GM15510 (cell line): ENCODE results near the gene ADAMTS13.
A peak's percentile ranks its signal among the peaks of the same experiment; 100 is the strongest.

Source experiments
- POLR2A ChIP-seq: IDR thresholded peaks from 3 replicates; pipeline ENCODE4 v1.6.1; 2011; ENCODE audit warnings: borderline replicate concordance; ENCODE audit not compliant: insufficient read length; ENCODE audit errors: extremely low read depth

ADAMTS13 gene

GRCh38 chr9:133421615-133422542 is at the start of gene ADAMTS13:
ADAMTS13 (plus strand) TSS chr9:133422367; CDS start chr9:133422444, 77 bp downstream.
- TF ChIP-seq POLR2A = no peak

- no peak for TF ChIP-seq POLR2A
Measured at GRCh38 chr9:133374612-133375115, 47.5 kb upstream of the ADAMTS13 start.

- TF ChIP-seq POLR2A = no peak
Measured at GRCh38 chr9:133375116-133375723, 46.9 kb upstream of the ADAMTS13 start.

- peak; percentile 92 for TF ChIP-seq POLR2A
Measured at GRCh38 chr9:133375724-133376654, 46.2 kb upstream of the ADAMTS13 start, which contains the start of the genes STKLD1 and SURF4. STKLD1 (plus strand) TSS chr9:133376366; CDS start chr9:133376474, 108 bp downstream. SURF4 (minus strand) TSS chr9:133376060; CDS start chr9:133375969, 91 bp downstream.

GRCh38 chr9:133377721-133378216 is 44.4 kb upstream of the ADAMTS13 start:
- no peak for TF ChIP-seq POLR2A

- TF ChIP-seq POLR2A = no peak
Measured at GRCh38 chr9:133378408-133378962, 43.7 kb upstream of the ADAMTS13 start.

GRCh38 chr9:133379153-133380086 is 42.7 kb upstream of the ADAMTS13 start:
- no peak for TF ChIP-seq POLR2A

GRCh38 chr9:133380734-133381133 is 41.4 kb upstream of the ADAMTS13 start:
- TF ChIP-seq POLR2A = no peak

- TF ChIP-seq POLR2A = no peak
Measured at GRCh38 chr9:133382507-133383141, 39.5 kb upstream of the ADAMTS13 start.

- TF ChIP-seq POLR2A = no peak
Measured at GRCh38 chr9:133383438-133383837, 38.7 kb upstream of the ADAMTS13 start.

GRCh38 chr9:133384736-133385321 is 37.3 kb upstream of the ADAMTS13 start:
- no peak for TF ChIP-seq POLR2A

GRCh38 chr9:133385452-133385851 is 36.7 kb upstream of the ADAMTS13 start:
- TF ChIP-seq POLR2A = no peak

GRCh38 chr9:133386338-133386737 is 35.8 kb upstream of the ADAMTS13 start:
- no peak for TF ChIP-seq POLR2A

GRCh38 chr9:133387680-133388079 is 34.5 kb upstream of the ADAMTS13 start:
- no peak for TF ChIP-seq POLR2A
